ENCODE data around the gene CRTC2.
"Not testable (repeated sequence)": the region's sequence is repeated elsewhere in the genome, so short reads cannot be mapped to it uniquely, and the experiment has no call there.

The CRTC2 gene

GRCh38 chr1:153921080-153921802 is 37.2 kb downstream of the CRTC2 start:
- no peak for TF ChIP-seq CTCF (IDR thresholded peaks at IDR 0.05; ENCODE audit: control insufficient read depth, extremely low read depth, insufficient read depth)
- no peak for DNase-seq (ENCODE audit: low read depth)
- H3K4me3 ChIP-seq (ENCODE audit: low read depth, low read length): peak overlapping the region; percentile 57

DNA sequence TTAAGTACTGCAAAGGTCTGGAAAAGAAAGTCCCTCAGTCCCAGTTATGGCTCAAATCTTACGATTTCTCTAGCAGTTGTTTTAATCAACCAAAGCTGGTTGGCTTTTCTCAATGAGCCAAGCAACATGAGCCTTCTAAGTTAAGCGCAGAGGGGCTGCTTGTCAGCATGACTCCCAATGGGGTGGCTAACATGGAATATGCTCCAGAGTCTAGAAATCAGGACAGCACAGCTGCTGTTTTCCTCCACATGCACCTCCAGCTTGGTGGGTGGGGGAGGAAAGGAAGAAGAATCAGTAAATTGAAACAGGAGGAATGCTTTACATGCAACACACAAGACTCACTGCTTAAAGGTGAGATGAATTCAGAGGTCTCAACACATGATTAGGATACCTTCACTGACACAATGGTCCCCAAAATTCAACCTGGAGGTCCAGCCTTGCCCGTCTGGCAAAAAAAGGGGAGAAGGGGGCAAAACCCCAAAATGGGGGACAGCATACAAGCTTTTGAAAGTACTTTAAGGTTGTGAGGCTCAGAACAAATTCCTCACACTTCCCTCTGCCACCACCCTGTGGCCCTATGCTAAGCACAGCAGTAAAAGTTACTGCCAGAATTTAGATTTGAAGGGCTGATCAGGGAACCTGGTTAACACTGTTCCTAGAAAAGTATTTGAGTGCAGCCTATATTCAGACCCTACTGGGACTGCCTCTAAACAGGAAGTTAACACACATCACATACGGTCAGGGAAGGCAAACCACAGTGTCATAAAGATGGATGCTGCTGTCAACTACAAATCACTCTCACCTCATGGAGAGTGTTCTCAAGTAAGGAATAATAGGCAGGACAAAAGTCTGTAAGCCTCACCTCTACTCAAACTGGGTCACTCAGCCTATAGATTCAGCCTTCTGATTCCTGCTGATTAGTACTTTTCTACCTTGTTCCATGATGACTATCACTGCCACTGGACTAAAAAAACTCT is 38.2 kb downstream of the CRTC2 start:
- peak; percentile 38 for TF ChIP-seq CTCF (IDR thresholded peaks at IDR 0.05; ENCODE audit: control insufficient read depth, extremely low read depth, insufficient read depth)
- DNase-seq (ENCODE audit: low read depth): no peak
- no peak overlapping the region for H3K4me3 ChIP-seq (ENCODE audit: low read depth, low read length)

- no peak for TF ChIP-seq CTCF (IDR thresholded peaks at IDR 0.05; ENCODE audit: control insufficient read depth, extremely low read depth, insufficient read depth)
- no peak overlapping the region for H3K4me3 ChIP-seq (ENCODE audit: low read depth, low read length)
- no peak for DNase-seq (ENCODE audit: low read depth)
Measured at GRCh38 chr1:153916297-153916696, 42.1 kb downstream of the CRTC2 start.

DNA sequence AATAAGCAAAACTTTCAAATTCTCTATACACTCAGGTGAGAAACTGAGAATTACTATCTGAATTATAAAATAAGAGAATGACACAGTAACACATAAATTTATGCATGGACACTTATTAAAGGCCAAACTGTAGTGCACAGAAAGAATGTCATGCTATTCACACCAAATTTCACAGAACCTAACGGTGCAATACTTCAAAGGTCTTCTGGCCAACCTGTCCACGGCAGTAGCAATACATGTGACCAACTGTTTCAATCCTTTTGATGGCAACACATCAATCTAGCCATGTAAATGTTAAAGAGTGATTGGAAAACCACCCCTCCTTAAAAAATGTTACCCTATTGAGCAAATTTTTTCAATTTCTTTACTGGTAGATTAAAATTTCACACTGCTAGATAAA is 46.1 kb downstream of the CRTC2 start:
- no peak overlapping the region for H3K4me3 ChIP-seq (ENCODE audit: low read depth, low read length)
- no peak for DNase-seq (ENCODE audit: low read depth)
- TF ChIP-seq CTCF (IDR thresholded peaks at IDR 0.05; ENCODE audit: control insufficient read depth, extremely low read depth, insufficient read depth): no peak

GRCh38 chr1:153910560-153910959 is 47.9 kb downstream of the CRTC2 start:
- not testable (repeated sequence) for DNase-seq (ENCODE audit: low read depth); H3K4me3 ChIP-seq (ENCODE audit: low read depth, low read length)

GRCh38 chr1:153908071-153908470 is 50.3 kb downstream of the CRTC2 start:
- no peak overlapping the region for H3K4me3 ChIP-seq (ENCODE audit: low read depth, low read length)
- no peak for TF ChIP-seq CTCF (IDR thresholded peaks at IDR 0.05; ENCODE audit: control insufficient read depth, extremely low read depth, insufficient read depth)
- DNase-seq (ENCODE audit: low read depth): no peak

- no peak for TF ChIP-seq CTCF (IDR thresholded peaks at IDR 0.05; ENCODE audit: control insufficient read depth, extremely low read depth, insufficient read depth)
- no peak overlapping the region for H3K4me3 ChIP-seq (ENCODE audit: low read depth, low read length)
- no peak for DNase-seq (ENCODE audit: low read depth)
Measured at GRCh38 chr1:153907134-153907533, 51.3 kb downstream of the CRTC2 start.
